ENCODE data around the gene TEF.

DNA sequence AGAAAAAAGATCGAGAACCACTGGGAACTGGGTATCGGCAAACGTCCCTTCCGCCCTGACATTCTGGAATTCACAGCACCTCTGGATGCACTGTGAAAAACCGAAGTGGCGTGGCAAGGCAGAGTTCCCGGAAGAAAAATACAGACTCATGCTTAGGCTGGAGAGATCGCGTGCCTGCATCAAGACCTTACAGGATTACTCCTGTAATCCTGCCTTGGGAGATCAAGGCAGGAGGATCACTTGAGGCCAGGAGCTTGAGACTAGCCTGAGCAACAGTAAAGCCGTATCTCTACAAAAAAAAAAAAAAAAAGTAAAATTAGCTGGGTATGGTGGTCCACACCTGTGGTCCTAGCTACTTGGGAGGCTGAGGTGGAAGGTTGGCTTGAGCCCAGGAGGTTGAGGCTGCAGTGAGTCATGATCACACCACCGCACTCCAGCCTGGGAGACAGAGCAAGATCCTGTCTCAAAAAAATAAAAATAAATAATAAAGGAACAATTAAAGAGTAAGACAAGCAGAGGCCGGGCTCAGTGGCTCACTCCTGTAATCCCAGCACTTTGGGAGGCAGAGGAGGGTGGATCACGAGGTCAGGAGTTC lies 19.9 kb upstream of the TEF start:
- TF ChIP-seq, protein P1, sequence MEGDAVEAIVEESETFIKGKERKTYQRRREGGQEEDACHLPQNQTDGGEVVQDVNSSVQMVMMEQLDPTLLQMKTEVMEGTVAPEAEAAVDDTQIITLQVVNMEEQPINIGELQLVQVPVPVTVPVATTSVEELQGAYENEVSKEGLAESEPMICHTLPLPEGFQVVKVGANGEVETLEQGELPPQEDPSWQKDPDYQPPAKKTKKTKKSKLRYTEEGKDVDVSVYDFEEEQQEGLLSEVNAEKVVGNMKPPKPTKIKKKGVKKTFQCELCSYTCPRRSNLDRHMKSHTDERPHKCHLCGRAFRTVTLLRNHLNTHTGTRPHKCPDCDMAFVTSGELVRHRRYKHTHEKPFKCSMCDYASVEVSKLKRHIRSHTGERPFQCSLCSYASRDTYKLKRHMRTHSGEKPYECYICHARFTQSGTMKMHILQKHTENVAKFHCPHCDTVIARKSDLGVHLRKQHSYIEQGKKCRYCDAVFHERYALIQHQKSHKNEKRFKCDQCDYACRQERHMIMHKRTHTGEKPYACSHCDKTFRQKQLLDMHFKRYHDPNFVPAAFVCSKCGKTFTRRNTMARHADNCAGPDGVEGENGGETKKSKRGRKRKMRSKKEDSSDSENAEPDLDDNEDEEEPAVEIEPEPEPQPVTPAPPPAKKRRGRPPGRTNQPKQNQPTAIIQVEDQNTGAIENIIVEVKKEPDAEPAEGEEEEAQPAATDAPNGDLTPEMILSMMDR (IDR thresholded peaks at IDR 0.05): no peak
- TF ChIP-seq POLR2A (IDR thresholded peaks at IDR 0.05; ENCODE audit: low read depth): no peak
- no peak for TF ChIP-seq POLR2AphosphoS5 (IDR thresholded peaks at IDR 0.05)

Data from esophagus muscularis mucosa (tissue), 3 donors.